AG20443 (cell line): ENCODE results near the gene CMTM8.

ENCODE experiments used
- DNase-seq: peaks from one replicate; pipeline ENCODE4 v3.0.0; 2012; ENCODE audit warnings: low spot score, mixed read lengths

Gene CMTM8

GRCh38 chr3:32340039-32340438 lies 101.6 kb downstream of the CMTM8 start:
- peak; percentile 25 for DNase-seq

- DNase-seq: no peak
These were observed 102.3 kb downstream of the CMTM8 start for GRCh38 chr3:32340611-32341365.

DNA sequence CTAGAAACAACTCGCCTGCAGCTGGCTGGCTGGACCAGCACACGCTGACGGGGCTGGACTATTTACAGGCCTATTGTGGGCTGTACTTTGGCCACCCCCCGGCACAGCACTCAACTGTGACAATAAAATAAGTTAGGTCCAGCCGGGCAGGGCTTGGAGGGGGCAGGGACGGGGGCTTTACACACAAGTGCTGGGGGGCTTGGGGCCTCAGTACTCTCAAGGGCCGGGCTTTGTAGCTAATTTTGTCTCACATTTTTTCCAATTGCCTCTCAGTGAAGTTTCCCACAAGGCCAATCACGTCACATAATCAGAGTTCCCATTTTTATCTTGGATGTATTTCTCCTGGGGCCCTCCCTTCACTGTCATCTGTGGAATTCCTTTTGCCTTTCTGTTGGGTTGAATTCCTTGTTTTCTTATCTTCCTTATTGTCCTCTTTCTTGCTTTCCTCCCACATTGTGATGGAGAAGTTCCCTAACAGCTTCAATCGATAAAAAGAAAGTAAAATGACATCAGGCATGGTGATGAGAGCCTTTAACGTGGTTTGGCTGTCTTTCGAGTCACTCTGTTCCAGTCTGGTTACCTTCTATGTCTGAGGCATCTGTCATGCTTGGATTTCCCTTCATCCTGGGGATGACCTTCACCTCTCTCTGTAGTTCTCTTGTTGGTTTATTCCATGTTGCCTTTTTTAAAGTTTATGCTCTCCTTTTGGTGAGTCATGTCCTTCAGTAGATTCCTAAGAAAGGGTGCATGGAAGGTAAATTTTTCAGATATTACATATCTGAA lies 109.1 kb downstream of the CMTM8 start:
- DNase-seq: no peak

DNA sequence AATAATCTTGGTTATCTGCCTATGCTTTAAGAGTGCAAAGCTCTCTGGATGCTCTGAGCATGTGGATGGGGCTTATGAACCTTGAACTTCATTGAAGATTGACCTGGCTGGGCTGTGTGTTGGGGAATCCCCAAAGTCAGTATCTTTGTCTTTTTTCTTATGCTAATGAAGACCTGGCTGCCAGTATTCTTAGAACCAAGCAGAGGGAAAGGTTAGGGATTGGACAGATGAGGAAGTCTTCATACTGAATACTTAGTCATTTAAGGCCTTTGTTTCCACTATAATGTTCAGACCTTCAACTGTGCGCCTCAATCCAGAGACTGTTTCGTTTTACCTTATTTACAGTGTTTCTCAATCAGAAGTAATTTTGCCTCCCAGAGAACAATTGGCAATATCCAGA lies 110.7 kb downstream of the CMTM8 start:
- DNase-seq: no peak

DNA sequence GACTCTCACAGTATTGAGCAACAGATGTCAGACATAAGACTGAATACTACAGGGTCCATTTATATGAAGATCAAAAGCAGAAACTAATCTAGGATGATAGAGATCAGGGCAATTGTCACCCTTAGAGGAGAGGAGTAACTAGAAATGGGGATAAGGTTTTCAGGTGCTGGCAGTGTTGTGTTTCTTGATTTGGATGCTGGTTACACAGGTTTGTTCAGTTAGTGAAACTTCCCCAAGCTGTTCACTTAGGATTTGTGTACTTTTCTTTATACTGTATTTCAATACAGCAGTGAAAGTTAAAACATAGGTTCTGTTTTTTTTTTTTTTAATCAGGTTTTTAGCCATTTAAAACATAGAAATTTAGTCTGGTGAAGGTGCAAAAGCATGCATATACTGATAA lies 114.1 kb downstream of the CMTM8 start:
- DNase-seq: no peak

DNA sequence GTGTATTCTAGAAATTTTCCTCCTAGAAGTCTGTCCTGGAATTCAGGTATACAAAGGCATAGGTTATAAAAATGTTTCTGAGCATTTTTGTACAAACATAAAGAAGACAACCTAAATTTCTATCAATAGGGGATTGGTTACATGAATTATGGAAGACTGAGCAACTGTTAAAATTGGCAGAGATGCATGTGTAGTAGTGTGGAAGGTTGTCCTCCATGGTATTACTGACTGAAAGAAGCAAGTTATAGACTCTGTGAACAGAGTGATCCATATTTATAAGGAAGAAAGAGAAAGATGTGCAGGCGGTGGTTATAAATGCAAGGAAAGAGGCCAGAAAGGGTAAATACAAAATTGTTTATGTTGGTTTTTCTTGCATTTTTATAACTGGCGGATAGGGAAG lies 114.9 kb downstream of the CMTM8 start:
- DNase-seq: no peak

- no peak for DNase-seq
These were observed 115.9 kb downstream of the CMTM8 start for GRCh38 chr3:32354362-32354778.

DNA sequence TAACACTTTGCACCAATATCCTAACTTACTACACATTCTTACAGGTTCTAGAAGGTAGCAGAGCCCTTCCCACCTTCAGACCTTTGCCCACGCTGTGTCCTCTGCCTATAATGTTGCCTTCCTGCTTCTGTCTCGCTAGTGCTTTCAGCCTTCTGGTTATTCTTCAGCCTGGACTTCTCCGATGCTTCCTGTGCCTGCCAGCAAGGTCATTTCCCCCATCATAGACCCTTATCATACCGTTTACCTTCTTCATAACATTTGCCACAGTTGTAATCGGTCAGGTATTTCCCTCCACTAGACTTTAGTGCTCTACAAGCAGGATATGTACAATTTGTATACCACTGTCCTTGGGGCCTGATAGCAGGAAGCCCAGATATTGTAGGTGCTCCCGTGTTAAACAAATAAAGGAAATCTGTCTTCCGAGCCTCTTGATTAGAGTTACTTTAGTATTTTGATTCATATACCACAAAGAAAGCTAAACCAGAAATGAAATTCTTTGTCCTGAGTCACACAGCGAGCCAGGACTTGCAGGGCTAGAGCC lies 117.3 kb downstream of the CMTM8 start:
- no peak for DNase-seq

DNA sequence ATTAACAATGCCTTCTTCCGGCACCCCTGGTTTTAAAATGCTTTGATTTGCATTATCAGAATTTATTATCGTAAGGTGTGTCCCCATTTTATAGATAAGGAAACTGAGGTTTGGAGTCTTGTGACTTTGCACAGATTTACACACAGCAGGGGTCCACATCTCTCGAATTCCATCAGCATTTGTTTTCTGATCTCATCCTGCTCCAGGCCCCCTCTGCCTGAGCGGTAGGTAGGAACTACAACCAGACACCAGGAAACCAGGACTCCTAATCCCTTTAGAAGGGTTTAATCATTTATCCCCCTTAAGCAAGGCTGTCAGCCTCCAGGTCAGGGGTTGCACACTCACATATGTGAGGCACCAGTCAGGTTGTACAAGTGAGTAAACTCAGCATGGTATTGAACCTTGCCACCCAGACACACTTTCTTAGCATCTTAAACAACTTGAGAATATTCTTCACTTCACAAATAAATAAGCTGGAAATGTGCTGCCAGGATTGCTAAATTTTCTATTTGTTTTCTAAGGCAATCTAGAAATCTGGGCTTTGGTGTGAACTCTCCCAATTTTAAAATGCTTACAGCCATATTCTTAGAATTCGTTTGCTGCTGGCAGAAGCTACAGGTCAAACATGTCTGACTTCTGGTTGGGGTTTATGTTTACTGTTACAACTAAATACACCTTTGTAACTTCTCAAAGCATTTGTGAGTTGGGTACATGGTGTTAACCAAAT lies 121.4 kb downstream of the CMTM8 start:
- no peak for DNase-seq

GRCh38 chr3:32360493-32360827 lies 122.0 kb downstream of the CMTM8 start:
- DNase-seq: no peak

- DNase-seq: no peak
These were observed 128.3 kb downstream of the CMTM8 start for GRCh38 chr3:32366638-32367397.

GRCh38 chr3:32367442-32367841 lies 129.0 kb downstream of the CMTM8 start:
- DNase-seq: no peak

GRCh38 chr3:32371461-32372212 lies 133.2 kb downstream of the CMTM8 start:
- no peak for DNase-seq

- no peak for DNase-seq
These were observed 133.7 kb downstream of the CMTM8 start for GRCh38 chr3:32372213-32372490.

DNA sequence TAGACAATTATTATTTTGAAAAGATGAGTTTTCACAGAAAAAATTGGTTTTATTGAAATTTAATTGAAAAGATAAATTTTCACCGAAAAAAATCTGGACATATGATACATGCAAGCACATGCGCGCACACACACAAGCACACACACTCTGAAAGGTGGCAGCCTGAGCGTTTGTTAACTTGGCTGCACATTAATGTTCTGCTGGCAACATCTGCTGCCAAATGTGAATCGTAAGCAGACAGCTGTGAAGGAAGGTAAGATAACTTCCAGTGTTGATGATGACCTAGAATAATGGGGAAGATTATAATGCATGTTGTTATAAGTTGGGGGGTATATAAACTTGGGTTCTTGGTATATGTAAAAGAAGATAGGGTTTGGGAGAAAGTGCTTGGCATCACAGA lies 134.8 kb downstream of the CMTM8 start:
- DNase-seq: no peak

DNA sequence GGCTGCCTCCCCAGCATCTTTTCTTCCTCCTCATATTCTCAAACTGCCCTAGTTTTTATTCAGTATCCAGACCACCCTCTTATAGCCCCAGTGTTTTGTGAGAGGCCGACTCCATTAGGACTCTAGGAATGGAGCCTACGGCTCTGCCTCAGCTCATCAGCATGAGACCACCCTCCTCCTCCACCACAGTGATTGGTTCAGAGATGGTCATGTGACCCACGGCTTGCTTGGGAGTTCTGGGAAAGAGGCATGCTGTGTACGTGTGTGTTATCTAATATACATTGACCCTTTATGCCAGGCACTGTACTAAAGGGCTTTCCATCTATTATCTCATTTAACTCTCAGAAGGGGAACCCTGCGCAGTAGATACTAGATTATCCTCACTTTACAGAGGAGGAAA lies 135.4 kb downstream of the CMTM8 start:
- DNase-seq: no peak

GRCh38 chr3:32374788-32375595 lies 136.5 kb downstream of the CMTM8 start:
- DNase-seq: peak; percentile 61

GRCh38 chr3:32375596-32375930 lies 137.1 kb downstream of the CMTM8 start:
- no peak for DNase-seq

- no peak for DNase-seq
These were observed 137.6 kb downstream of the CMTM8 start for GRCh38 chr3:32376115-32376514.

GRCh38 chr3:32379831-32380500 lies 141.5 kb downstream of the CMTM8 start:
- no peak for DNase-seq
